ENCODE results near the gene HYLS1.

GRCh38 chr11:125934473-125934872, 47.0 kb downstream of the HYLS1 start:
- TF ChIP-seq, protein P1, sequence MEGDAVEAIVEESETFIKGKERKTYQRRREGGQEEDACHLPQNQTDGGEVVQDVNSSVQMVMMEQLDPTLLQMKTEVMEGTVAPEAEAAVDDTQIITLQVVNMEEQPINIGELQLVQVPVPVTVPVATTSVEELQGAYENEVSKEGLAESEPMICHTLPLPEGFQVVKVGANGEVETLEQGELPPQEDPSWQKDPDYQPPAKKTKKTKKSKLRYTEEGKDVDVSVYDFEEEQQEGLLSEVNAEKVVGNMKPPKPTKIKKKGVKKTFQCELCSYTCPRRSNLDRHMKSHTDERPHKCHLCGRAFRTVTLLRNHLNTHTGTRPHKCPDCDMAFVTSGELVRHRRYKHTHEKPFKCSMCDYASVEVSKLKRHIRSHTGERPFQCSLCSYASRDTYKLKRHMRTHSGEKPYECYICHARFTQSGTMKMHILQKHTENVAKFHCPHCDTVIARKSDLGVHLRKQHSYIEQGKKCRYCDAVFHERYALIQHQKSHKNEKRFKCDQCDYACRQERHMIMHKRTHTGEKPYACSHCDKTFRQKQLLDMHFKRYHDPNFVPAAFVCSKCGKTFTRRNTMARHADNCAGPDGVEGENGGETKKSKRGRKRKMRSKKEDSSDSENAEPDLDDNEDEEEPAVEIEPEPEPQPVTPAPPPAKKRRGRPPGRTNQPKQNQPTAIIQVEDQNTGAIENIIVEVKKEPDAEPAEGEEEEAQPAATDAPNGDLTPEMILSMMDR (IDR thresholded peaks at IDR 0.05; ENCODE audit: borderline replicate concordance, extremely low read depth, low read length, poor library complexity, severe bottlenecking), result no peak
- no peak for TF ChIP-seq EZH2 (IDR thresholded peaks at IDR 0.05; ENCODE audit: borderline replicate concordance, low read depth, low read length, severe bottlenecking)
